GM12872 (cell line): Measurements from ENCODE around the gene RPL34.

ENCODE experiments used
- CTCF ChIP-seq: IDR thresholded peaks from 3 replicates; pipeline ENCODE4 v1.5.1; 2011; ENCODE audit warnings: low read depth, mild to moderate bottlenecking, low read length, moderate library complexity; ENCODE audit not compliant: insufficient read depth

Gene RPL34

GRCh38 chr4:108620101-108620932 is at the start of gene RPL34:
Gene RPL34 (plus strand): TSS chr4:108620576. CDS start chr4:108621960, 1,384 bp downstream.
- TF ChIP-seq CTCF = no peak

GRCh38 chr4:108570993-108571569 is 49.3 kb upstream of the RPL34 start:
- TF ChIP-seq CTCF = no peak

GRCh38 chr4:108574402-108574801 is 46.0 kb upstream of the RPL34 start:
- TF ChIP-seq CTCF = no peak

GRCh38 chr4:108581083-108581482 is 39.3 kb upstream of the RPL34 start:
- TF ChIP-seq CTCF = no peak

GRCh38 chr4:108586778-108587177 is 33.6 kb upstream of the RPL34 start:
- no peak for TF ChIP-seq CTCF

GRCh38 chr4:108588878-108589277 is 31.5 kb upstream of the RPL34 start:
- TF ChIP-seq CTCF = no peak

- TF ChIP-seq CTCF = no peak
These were observed 30.4 kb upstream of the RPL34 start for GRCh38 chr4:108589961-108590360.
